Measurements from ENCODE around the gene ELF3.

Gene ELF3

GRCh38 chr1:202023001-202023433 lies 12.6 kb downstream of the ELF3 start:
- Histone ChIP-seq H3K79me2 (no peaks in the 10 kb centered on the region), H3K4me3 (ENCODE audit: low read depth, low read length) (no peak overlapping the region), H3K27ac (no peak overlapping the region), H3K36me3 (ENCODE audit: control insufficient read depth, insufficient read depth, low read length) (no peaks in the 10 kb centered on the region), H3K9ac (no peak overlapping the region), H3K27me3 (ENCODE audit: control insufficient read depth, insufficient read depth, low read length) (no peaks in the 10 kb centered on the region), H3K9me3 (ENCODE audit: control insufficient read depth, low read length) (no peaks in the 10 kb centered on the region), H2AFZ (no peak overlapping the region), H3K4me1 (peaks cover 12% of the 10 kb centered on the region), H3K4me2 (ENCODE audit: low read length) (peak overlapping the region; percentile 13)
- no peak for TF ChIP-seq CTCF (IDR thresholded peaks at IDR 0.05)

- H3K79me2 ChIP-seq = no peaks in the 10 kb centered on the region
- H3K27me3 ChIP-seq (ENCODE audit: control insufficient read depth, insufficient read depth, low read length) = no peaks in the 10 kb centered on the region
- no peak overlapping the region for H3K27ac ChIP-seq
- no peaks in the 10 kb centered on the region for H3K4me1 ChIP-seq
- no peak for TF ChIP-seq CTCF (IDR thresholded peaks at IDR 0.05)
- no peak overlapping the region for H2AFZ ChIP-seq
- H3K4me3 ChIP-seq (ENCODE audit: low read depth, low read length) = no peak overlapping the region
- no peaks in the 10 kb centered on the region for H3K9me3 ChIP-seq (ENCODE audit: control insufficient read depth, low read length)
- no peak overlapping the region for H3K4me2 ChIP-seq (ENCODE audit: low read length)
- no peaks in the 10 kb centered on the region for H3K36me3 ChIP-seq (ENCODE audit: control insufficient read depth, insufficient read depth, low read length)
- H3K9ac ChIP-seq = no peak overlapping the region
Observed at GRCh38 chr1:202029171-202029665, 18.8 kb downstream of the ELF3 start.

- Histone ChIP-seq H3K27ac (no peak overlapping the region), H3K9ac (no peak overlapping the region), H3K4me1 (no peaks in the 10 kb centered on the region), H2AFZ (no peak overlapping the region), H3K4me2 (ENCODE audit: low read length) (no peak overlapping the region), H3K27me3 (ENCODE audit: control insufficient read depth, insufficient read depth, low read length) (no peaks in the 10 kb centered on the region), H3K79me2 (no peaks in the 10 kb centered on the region), H3K9me3 (ENCODE audit: control insufficient read depth, low read length) (no peaks in the 10 kb centered on the region), H3K4me3 (ENCODE audit: low read depth, low read length) (no peak overlapping the region), H3K36me3 (ENCODE audit: control insufficient read depth, insufficient read depth, low read length) (no peaks in the 10 kb centered on the region)
- TF ChIP-seq CTCF (IDR thresholded peaks at IDR 0.05) = no peak
Observed at GRCh38 chr1:202029727-202030126, 19.3 kb downstream of the ELF3 start.

DNA sequence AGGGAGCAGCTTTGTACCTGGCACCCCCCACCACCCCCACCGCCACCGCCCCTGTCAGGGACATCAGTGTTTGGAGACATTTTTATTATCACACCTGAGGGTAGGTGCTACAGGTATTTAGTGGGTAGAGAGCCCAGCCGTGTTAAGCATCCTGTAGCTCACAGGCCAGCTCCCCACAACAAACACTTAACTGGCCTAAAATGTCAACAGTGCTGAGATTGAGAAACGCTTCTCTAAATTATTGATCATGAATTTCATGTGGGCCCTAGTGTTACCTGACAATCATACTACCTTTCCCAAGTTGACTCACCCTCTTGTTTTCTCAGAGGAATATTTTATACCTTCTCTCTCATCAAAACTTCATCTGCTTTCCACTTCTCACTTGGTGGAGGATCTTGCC lies 21.4 kb downstream of the ELF3 start:
- no peaks in the 10 kb centered on the region for H3K9me3 ChIP-seq (ENCODE audit: control insufficient read depth, low read length)
- H3K27me3 ChIP-seq (ENCODE audit: control insufficient read depth, insufficient read depth, low read length) = no peaks in the 10 kb centered on the region
- H2AFZ ChIP-seq = no peak overlapping the region
- no peak overlapping the region for H3K4me2 ChIP-seq (ENCODE audit: low read length)
- no peak for TF ChIP-seq CTCF (IDR thresholded peaks at IDR 0.05)
- no peak overlapping the region for H3K4me3 ChIP-seq (ENCODE audit: low read depth, low read length)
- no peaks in the 10 kb centered on the region for H3K79me2 ChIP-seq
- no peaks in the 10 kb centered on the region for H3K36me3 ChIP-seq (ENCODE audit: control insufficient read depth, insufficient read depth, low read length)
- H3K27ac ChIP-seq = no peak overlapping the region
- no peaks in the 10 kb centered on the region for H3K4me1 ChIP-seq
- no peak overlapping the region for H3K9ac ChIP-seq

- Histone ChIP-seq H3K27me3 (ENCODE audit: control insufficient read depth, insufficient read depth, low read length) (no peaks in the 10 kb centered on the region), H3K4me3 (ENCODE audit: low read depth, low read length) (no peak overlapping the region), H3K79me2 (no peaks in the 10 kb centered on the region), H3K9me3 (ENCODE audit: control insufficient read depth, low read length) (no peaks in the 10 kb centered on the region), H3K27ac (no peak overlapping the region), H3K4me2 (ENCODE audit: low read length) (no peak overlapping the region), H2AFZ (peak overlapping the region; percentile 33), H3K9ac (no peak overlapping the region), H3K4me1 (no peaks in the 10 kb centered on the region), H3K36me3 (ENCODE audit: control insufficient read depth, insufficient read depth, low read length) (no peaks in the 10 kb centered on the region)
- TF ChIP-seq CTCF (IDR thresholded peaks at IDR 0.05) = no peak
Observed at GRCh38 chr1:202034149-202034682, 23.8 kb downstream of the ELF3 start.
